HG03196 (cell line): ENCODE measurements around the gene KCTD12.

Source experiments
- ATAC-seq: cut with Tn5 transposase; IDR thresholded peaks from one replicate; pipeline ENCODE4 v1.9.1; 2021; ENCODE audit not compliant: unreplicated experiment

KCTD12 gene

GRCh38 chr13:76860706-76861105 is 25.5 kb downstream of the KCTD12 start:
- ATAC-seq = no peak

DNA sequence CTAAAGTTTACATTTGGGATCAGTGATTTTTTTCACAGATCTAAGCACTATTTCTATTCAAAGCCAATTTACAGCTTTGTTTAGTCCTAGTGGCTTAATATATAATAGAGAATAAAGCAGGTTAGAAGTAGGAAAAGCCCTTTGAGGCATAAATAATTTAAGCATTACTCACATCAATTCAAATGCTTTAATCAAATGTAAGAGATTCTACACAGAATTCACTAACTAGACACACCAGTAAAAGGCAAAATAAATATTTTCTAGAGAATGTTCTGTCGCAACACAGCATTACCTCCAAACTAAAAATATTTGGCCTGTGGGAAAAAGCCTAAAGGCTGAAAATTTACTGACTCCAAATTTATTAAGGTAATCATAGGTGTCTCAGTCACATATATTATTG is 31.3 kb downstream of the KCTD12 start:
- no peak for ATAC-seq

GRCh38 chr13:76853921-76854608 is 32.1 kb downstream of the KCTD12 start:
- ATAC-seq = no peak

GRCh38 chr13:76853481-76853880 is 32.7 kb downstream of the KCTD12 start:
- ATAC-seq = no peak

- no peak for ATAC-seq
These were observed 33.2 kb downstream of the KCTD12 start for GRCh38 chr13:76852986-76853385.

GRCh38 chr13:76851961-76852360 is 34.2 kb downstream of the KCTD12 start:
- ATAC-seq = no peak

DNA sequence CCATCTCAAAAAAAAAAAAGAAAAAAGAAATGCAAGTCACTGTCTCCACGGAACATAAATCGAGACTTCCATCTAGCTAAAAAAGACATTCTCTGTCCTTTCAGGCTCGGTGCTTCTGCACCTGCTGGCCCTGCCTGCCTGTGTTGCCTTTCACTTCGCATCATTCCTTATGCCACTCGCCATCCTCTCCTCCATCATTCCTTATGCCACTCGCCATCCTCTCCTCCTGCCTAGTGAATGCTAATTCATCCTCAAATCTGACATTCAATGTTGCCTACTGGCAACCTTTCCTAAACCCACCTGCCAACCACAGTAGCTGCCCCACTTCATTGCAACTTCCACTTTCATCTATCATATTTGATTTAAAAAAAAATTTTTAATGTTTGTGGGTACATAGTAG is 36.7 kb downstream of the KCTD12 start:
- no peak for ATAC-seq

DNA sequence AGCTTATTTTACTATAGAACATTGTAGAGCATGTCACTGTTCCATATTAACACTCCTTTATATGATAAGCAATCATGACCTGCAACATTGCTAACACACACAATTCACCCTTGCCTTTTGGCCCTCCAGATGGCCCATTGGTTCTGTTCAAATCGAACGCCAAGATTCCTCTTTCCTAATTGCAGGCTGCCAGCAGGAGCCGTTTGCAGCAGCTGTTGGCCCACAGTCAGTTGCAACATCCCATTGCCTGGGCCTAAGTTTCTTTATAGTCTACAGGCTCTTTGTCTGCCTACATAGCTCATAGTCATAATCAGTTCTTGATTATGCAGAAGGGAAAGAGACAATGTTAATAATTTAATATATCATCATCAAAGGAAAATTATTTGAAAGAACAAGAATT is 37.6 kb downstream of the KCTD12 start:
- ATAC-seq = no peak

DNA sequence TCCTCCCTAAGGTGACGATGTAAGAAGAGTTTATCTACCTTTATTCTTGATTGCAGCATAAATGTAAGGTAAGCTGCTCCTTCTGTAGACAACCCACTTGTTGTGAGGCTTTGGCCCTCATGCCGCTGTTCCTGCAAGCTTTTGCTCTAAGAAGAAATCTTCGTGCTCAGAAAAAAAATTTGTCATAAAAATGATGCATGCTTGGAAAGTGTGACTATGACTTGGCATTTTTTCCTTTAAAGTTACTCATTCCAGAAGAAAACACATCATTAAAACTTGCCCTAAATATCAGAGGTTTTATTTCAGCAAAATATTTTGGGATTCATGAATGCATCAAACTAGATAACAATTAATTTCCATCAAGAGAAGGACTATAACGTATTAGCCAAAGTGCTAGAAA is 39.8 kb downstream of the KCTD12 start:
- ATAC-seq = no peak

- no peak for ATAC-seq
These were observed 40.3 kb downstream of the KCTD12 start for GRCh38 chr13:76845865-76846264.

DNA sequence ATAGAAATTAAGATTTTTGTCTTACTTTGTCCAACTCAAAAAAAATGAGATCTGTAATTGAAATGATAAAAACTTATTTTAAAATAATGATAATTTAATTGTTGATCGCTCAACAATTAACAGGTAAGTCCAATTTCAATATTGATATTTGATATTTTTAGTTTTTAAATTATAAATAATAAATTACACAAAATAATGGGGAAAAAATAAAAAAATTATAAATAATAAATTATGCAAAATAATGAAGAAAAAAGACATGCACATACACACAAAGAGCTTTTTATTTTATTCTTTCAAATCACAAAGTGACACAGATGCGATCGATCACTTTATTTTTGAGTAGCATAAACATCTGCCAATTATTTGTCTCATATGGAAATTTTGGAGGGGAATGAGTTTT is 40.8 kb downstream of the KCTD12 start:
- ATAC-seq = no peak

DNA sequence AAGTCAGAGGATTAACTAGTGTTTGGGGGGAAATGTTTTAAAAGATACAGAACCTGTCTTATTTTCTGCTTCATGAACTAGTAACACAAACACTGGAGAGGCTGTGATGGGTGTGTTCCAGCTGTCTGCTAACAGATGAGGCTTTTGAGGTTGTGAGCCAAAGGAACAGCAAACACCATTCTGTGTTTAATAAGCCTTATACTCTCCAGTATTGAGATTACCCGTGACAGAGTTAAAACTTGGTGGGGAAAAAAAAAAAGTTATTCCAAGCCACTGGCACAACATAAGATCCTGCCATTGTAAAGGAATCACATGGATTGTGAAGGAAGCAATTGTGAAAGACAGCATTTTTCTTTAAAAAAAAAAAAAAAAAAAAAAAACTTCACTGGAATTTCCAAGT is 48.4 kb downstream of the KCTD12 start:
- no peak for ATAC-seq

DNA sequence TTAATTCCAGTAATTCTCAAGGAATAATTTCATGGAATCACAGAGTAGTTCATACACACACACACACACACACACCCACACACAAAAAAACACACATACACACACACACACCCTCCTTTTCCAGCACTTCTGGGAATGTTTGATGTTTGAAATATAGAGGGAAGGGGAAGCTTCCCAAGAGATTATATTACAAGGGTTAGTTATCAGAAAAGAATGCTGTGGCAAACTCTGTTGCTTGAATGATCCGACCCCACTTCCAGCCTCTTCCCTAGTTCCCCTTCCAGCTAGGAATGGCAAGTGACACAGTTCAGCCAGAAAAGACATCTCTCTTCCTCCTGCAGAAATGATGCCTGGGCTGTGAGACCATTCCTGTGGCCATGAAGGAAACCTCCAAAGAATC is 49.9 kb downstream of the KCTD12 start:
- ATAC-seq = no peak

DNA sequence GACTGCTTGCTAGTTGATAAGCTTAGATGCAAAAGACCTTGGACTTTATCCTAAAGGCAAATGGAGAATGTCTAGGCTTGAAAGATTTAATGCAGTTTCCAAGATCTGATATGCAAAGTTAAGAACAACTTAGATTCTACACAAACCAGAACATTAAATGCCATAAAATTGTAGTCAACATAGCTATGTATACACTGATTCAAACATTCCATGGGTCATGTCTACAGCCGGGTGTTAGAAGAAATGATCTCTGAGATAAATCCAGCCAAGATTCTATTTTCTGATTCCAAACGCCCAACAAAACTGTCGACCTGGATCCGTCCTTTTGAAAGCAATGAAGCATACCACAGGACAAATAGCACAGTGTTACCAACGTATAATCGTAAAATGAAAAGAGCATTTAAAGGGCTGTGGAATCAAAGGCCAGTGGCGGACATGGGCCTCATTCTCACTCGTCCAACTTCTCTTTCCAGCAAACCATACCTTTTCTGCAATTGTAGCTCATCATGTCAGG is 52.7 kb downstream of the KCTD12 start:
- no peak for ATAC-seq

- ATAC-seq = no peak
These were observed 53.8 kb downstream of the KCTD12 start for GRCh38 chr13:76832258-76832988.

DNA sequence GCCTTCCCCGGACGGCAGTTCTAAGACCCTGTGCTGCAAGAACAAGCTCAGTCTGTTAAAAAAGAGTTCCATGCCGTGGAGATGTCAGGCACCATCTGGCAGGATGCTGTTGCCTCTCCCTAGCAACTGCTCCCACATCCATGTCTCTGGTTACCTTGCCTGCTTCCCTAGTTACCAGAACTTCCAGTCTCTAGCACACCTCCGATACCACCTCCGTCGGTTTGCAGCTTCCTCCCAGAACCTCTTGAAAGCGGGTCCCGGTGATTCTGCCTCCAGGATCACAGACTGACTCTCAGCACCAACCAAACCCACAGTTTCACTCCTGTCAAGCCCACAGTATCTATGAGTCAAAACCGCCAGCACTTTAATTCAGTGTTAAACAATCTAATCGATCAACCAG is 55.4 kb downstream of the KCTD12 start:
- no peak for ATAC-seq
